Pulmonary artery endothelial cell (primary cell): Measurements from ENCODE around the gene TAMALIN. TPM values are rescaled to one million over a fixed set of nuclear protein-coding genes. Genes with fewer than 3 reads are reported as not detected.

Source experiments
- DNase-seq: peaks from one replicate; pipeline ENCODE4 v3.0.0-alpha.2; 2011; ENCODE audit warnings: low read depth, low spot score
- total RNA-seq: library from RNA; depleted of rRNA; stranded (reverse); fragments of >200 nt; gene quantifications from 2 replicates; pipeline ENCODE4 v1.2.3, GENCODE V29; 2014

The TAMALIN gene
- total RNA-seq, 1 donor from 2014 or later, result 42.7 TPM

- no peak for DNase-seq
These were observed 48.3 kb downstream of the TAMALIN start for GRCh38 chr12:52054833-52055730.

- no peak for DNase-seq
These were observed 49.3 kb downstream of the TAMALIN start for GRCh38 chr12:52055731-52056711.

- DNase-seq, result no peak
These were observed 50.3 kb downstream of the TAMALIN start for GRCh38 chr12:52056801-52057637.

GRCh38 chr12:52057638-52058576, 51.2 kb downstream of the TAMALIN start:
- no peak for DNase-seq

- no peak for DNase-seq
These were observed 52.0 kb downstream of the TAMALIN start for GRCh38 chr12:52058631-52059361.

- no peak for DNase-seq
These were observed 53.1 kb downstream of the TAMALIN start for GRCh38 chr12:52059582-52060497.

GRCh38 chr12:52060498-52061177, 53.9 kb downstream of the TAMALIN start:
- no peak for DNase-seq

GRCh38 chr12:52061470-52062166, 54.9 kb downstream of the TAMALIN start:
- no peak for DNase-seq

GRCh38 chr12:52062167-52063081, 55.7 kb downstream of the TAMALIN start:
- no peak for DNase-seq

- DNase-seq, result no peak
These were observed 56.6 kb downstream of the TAMALIN start for GRCh38 chr12:52063082-52063924.

GRCh38 chr12:52063981-52064649, 57.4 kb downstream of the TAMALIN start:
- DNase-seq, result peak; percentile 52
